HepG2 (cell line): ENCODE measurements around the gene ZNRF3. TPM values are rescaled to one million over a fixed set of nuclear protein-coding genes. Genes with fewer than 3 reads are reported as not detected.

ENCODE experiments used
- ADNP ChIP-seq: sonication (generic); formaldehyde crosslinking; IDR thresholded peaks from 2 replicates; pipeline ENCODE4 v1.4.0; 2020; ENCODE audit warnings: missing genetic modification reagents
- BRCA1 ChIP-seq: sonication (generic); formaldehyde crosslinking; IDR thresholded peaks from 2 replicates; pipeline ENCODE4 v1.4.0; 2020; ENCODE audit warnings: missing genetic modification reagents
- CHD2 ChIP-seq: IDR thresholded peaks from 2 replicates; pipeline ENCODE4 v1.6.1; 2011; ENCODE audit warnings: low read depth, low read length, improper control_type of control experiment
- GATAD2A ChIP-seq: IDR thresholded peaks from 2 replicates; pipeline ENCODE4 v1.6.1; 2016
- GFI1 ChIP-seq: sonication (generic); formaldehyde crosslinking; IDR thresholded peaks from 2 replicates; pipeline ENCODE4 v1.5.0; 2020; ENCODE audit warnings: missing genetic modification reagents, mild to moderate bottlenecking, borderline replicate concordance
- HHEX ChIP-seq: IDR thresholded peaks from 2 replicates; pipeline ENCODE4 v1.6.1; 2016; ENCODE audit warnings: control low read depth
- ISL2 ChIP-seq: sonication (generic); formaldehyde crosslinking; IDR thresholded peaks from 2 replicates; pipeline ENCODE4 v1.5.0; 2020; ENCODE audit warnings: missing genetic modification reagents
- MLLT10 ChIP-seq: sonication (generic); formaldehyde crosslinking; IDR thresholded peaks from 2 replicates; pipeline ENCODE4 v1.4.0; 2020; ENCODE audit warnings: missing genetic modification reagents
- NR3C1 ChIP-seq: sonication (generic); formaldehyde crosslinking; IDR thresholded peaks from 2 replicates; pipeline ENCODE4 v1.4.0; 2020; ENCODE audit warnings: missing genetic modification reagents
- PHF21A ChIP-seq: sonication (generic); formaldehyde crosslinking; IDR thresholded peaks from 2 replicates; pipeline ENCODE4 v1.5.0; 2020; ENCODE audit warnings: mild to moderate bottlenecking, missing genetic modification reagents
- POLR2A ChIP-seq, 2 experiments: IDR thresholded peaks; 2 replicates each; pipeline ENCODE4 v1.6.1; 2011; ENCODE audit warnings: low read depth in 2 of 2, low read length in 2 of 2, mild to moderate bottlenecking in 1 of 2, moderate library complexity in 1 of 2; ENCODE audit not compliant: insufficient read depth in 1 of 2
- SIN3B ChIP-seq: fragments of 150-350 bp; IDR thresholded peaks from 2 replicates; pipeline ENCODE4 v1.6.1; 2014; ENCODE audit warnings: low read length
- SOX13 ChIP-seq, 3 experiments: fragments of 450-650 bp in 1 of 3; sonication (generic) in 1 of 3; formaldehyde crosslinking in 1 of 3; IDR thresholded peaks in 2 of 3; conservative IDR thresholded peaks in 1 of 3; 2 replicates each; pipeline versions ENCODE4 v1.5.0 to v1.6.1; 2016 to 2020; ENCODE audit warnings: antibody characterized with exemption in 1 of 3, mild to moderate bottlenecking in 1 of 3, missing compliant biosample characterization in 1 of 3, missing genetic modification reagents in 1 of 3, moderate library complexity in 1 of 3
- SOX5 ChIP-seq: IDR thresholded peaks from 2 replicates; pipeline ENCODE4 v1.6.1; 2016; ENCODE audit warnings: borderline replicate concordance
- SRF ChIP-seq: IDR thresholded peaks from 2 replicates; pipeline ENCODE4 v1.6.1; 2011; ENCODE audit warnings: mild to moderate bottlenecking, low read depth, low read length, moderate library complexity
- ZBTB25 ChIP-seq: IDR thresholded peaks from 2 replicates; pipeline ENCODE4 v1.6.1; 2018; ENCODE audit warnings: missing genetic modification reagents
- ZFY ChIP-seq: sonication (generic); formaldehyde crosslinking; IDR thresholded peaks from 2 replicates; pipeline ENCODE4 v1.4.0; 2020; ENCODE audit warnings: missing genetic modification reagents
- ZGPAT ChIP-seq: IDR thresholded peaks from 2 replicates; pipeline ENCODE4 v1.6.1; 2016; ENCODE audit warnings: mild to moderate bottlenecking
- ZMAT5 ChIP-seq: sonication (generic); formaldehyde crosslinking; IDR thresholded peaks from 2 replicates; pipeline ENCODE4 v1.5.0; 2020; ENCODE audit warnings: mild to moderate bottlenecking, low read depth, missing genetic modification reagents, borderline replicate concordance
- ZNF501 ChIP-seq: sonication (generic); formaldehyde crosslinking; IDR thresholded peaks from 2 replicates; pipeline ENCODE4 v1.5.1; 2020; ENCODE audit warnings: mild to moderate bottlenecking, moderate library complexity, missing genetic modification reagents
- ZNF572 ChIP-seq: sonication (generic); formaldehyde crosslinking; IDR thresholded peaks from 2 replicates; pipeline ENCODE4 v1.5.1; 2020; ENCODE audit warnings: mild to moderate bottlenecking, missing genetic modification reagents
- ZNF646 ChIP-seq: sonication (generic); formaldehyde crosslinking; IDR thresholded peaks from 2 replicates; pipeline ENCODE4 v1.9.0; 2021; ENCODE audit warnings: mild to moderate bottlenecking, missing genetic modification reagents
- polyA plus RNA-seq, 8 experiments: library from polyadenylated mRNA; depleted of rRNA in 3 of 8; stranded (reverse) in 7 of 8; unstranded in 1 of 8; fragments of >200 nt; fragmentation: Illumina TruSeq in 4 of 8; extraction: Trizol in 4 of 8; gene quantifications; 2 replicates each; pipeline versions ENCODE4 v1.2.1 to v1.2.3, GENCODE V29; 2011 to 2016; ENCODE audit warnings: low read depth in 4 of 8, missing spikeins in 1 of 8, mixed read lengths in 1 of 8; ENCODE audit not compliant: insufficient read depth in 1 of 8
- total RNA-seq, 5 experiments: library from RNA; depleted of rRNA; stranded (reverse); fragments of >200 nt; fragmentation: Illumina TruSeq; extraction: Trizol; gene quantifications; 2 replicates each; pipeline ENCODE4 v1.2.3, GENCODE V29; 2016; ENCODE audit warnings: low read depth in 1 of 5

ZNRF3 gene
- total and polyA plus RNA-seq, 2 of the 13 experiments (the other 11 are each of a cell fraction or from before 2014, with no cell fraction given), result 20.3 to 36.7 TPM

- TF ChIP-seq ZNF646 (no peak), ZNF501 (no peak), GFI1 (CRISPR knock-in tag) (no peak), ZBTB25 (peak; percentile 19; the same call in 1 of the 2 replicates), ADNP (CRISPR knock-in tag) (no peak), NR3C1 (CRISPR knock-in tag) (no peak), HHEX (CRISPR knock-in tag) (no peak), PHF21A (CRISPR knock-in tag) (0 out of 2 replicates have a peak, but pooled peaks have one; percentile 21), SRF (no peak), CHD2 (no peak), ZGPAT (CRISPR knock-in tag) (peak; percentile 49), BRCA1 (CRISPR knock-in tag) (no peak), SIN3B (no peak), ZFY (CRISPR knock-in tag) (no peak), ZMAT5 (CRISPR knock-in tag) (no peak), ISL2 (CRISPR knock-in tag) (0 out of 2 replicates have a peak, but pooled peaks have one; percentile 22), SOX5 (CRISPR knock-in tag) (peak; percentile 59; the same call in 1 of the 2 replicates), ZNF572 (CRISPR knock-in tag) (no peak), GATAD2A (CRISPR knock-in tag) (0 out of 2 replicates have a peak, but pooled peaks have one; percentile 37), MLLT10 (CRISPR knock-in tag) (no peak), POLR2A (IDR thresholded peaks at IDR 0.05; ENCODE audit: insufficient read depth in 1 of 2, low read depth in 2 of 2, low read length in 2 of 2) (0 out of 4 replicates have a peak, but pooled peaks of 1 of the 2 experiments have one; percentile 38), SOX13 (IDR thresholded peaks at IDR 0.05) (no peak), SOX13 (CRISPR knock-in tag; conservative IDR thresholded peaks at IDR 0.05 in 1 of 2, IDR thresholded peaks at IDR 0.05 in 1 of 2) (peak in 1 of 2 experiments; percentile 56; a peak in 2 of 4 replicates)
These were observed 132.9 kb downstream of the ZNRF3 start (continued) for GRCh38 chr22:29016067-29016938.
